HG03442 (cell line): ENCODE measurements around the gene MAGI1.
"Not testable (repeated sequence)": the region's sequence is repeated elsewhere in the genome, so short reads cannot be mapped to it uniquely, and the experiment has no call there.

Source experiments
- ATAC-seq: cut with Tn5 transposase; IDR thresholded peaks from one replicate; pipeline ENCODE4 v1.9.1; 2021; ENCODE audit warnings: mild to moderate bottlenecking, moderate library complexity; ENCODE audit not compliant: unreplicated experiment

MAGI1 gene

DNA sequence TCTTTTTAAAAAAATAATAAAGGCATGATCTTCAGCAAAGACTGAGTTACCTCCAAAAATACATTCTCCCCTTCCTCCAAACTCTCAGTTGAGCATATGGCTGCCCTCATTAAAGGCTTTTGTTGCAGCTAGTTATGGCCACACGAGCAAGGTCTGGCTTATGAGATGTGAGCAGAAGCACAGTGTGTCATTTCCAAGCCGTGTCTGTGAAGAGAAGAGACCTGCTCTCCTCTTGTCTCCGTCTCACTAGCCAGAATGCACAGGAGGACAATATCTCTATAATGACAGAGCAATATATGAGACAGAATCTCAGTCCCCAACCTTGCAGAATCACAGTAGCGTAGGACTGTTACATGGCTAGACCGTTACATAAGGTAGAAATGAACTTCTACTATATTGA lies 152.3 kb downstream of the MAGI1 start:
- no peak for ATAC-seq

DNA sequence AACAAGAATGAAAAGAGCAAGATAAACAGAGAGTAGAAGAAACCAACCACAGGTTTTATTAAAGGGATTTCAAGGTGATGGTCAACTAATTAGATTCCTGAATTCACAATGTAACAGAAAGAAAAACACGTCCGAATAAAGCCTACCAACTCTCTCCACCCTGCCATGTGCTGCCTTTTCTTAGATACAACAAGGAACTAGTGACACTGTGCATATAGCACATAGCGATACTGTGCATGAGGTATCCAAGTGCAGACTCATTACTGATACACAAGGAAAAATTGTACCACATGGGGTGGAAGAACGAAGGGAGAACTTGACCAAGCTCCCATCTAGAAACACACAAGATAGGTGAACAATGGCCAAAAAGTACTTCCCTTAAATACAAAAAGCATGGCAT lies 154.6 kb downstream of the MAGI1 start:
- ATAC-seq = no peak

DNA sequence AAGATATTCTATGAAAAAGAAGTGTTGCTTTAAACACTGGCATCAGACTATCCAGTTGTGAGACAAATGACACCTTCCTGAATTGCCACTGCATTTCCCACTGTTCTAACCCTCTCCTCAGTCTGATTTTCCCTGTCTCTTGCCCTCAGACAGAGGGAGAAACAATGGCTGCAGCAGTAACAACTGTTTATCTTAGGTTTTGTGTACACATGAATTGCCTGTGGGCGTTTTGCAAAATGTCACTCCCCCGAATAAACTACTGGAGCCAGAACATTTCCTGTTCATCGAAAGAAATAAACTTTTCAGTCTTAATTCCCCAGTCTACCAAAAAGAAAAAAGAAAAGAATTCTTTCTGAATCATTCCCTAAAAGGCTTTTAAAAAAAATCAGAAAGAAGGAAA lies 155.1 kb downstream of the MAGI1 start:
- no peak for ATAC-seq

DNA sequence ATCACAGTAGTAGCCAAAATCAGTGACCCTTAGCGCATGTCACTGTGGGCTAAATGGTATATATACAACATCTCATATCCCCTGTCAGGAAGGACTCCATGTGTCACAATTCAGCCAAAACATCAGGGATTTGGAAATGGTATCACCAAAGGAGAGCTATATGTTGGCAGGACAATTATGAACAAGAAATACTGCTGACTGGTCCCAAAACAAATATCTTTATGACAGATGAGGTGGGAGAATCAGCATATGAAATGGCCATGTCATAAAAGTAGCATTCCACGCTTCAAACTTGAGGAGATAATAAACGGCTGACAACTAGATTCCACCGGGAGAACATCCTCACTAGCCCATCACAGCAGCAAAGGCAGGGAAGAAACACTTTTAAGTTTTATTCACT lies 158.4 kb downstream of the MAGI1 start:
- ATAC-seq = no peak

DNA sequence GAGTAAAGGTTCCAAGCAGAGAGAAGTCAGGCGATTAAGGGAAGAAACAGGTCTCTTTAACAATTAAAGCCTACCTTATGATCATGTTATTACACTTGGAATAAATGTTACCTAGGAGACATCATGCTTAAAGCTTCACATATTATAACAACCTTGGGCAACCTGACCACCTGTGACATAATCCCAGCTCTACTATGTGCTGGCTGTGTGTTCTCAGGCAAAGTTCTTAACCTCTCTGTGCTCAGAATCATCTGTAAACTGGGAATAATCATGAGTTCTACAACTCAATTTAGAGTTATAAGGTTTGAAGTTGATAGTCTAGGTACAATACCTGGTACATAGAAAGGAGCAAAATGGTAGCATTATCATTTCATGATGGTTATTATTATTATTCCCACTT lies 159.3 kb downstream of the MAGI1 start:
- ATAC-seq = no peak

DNA sequence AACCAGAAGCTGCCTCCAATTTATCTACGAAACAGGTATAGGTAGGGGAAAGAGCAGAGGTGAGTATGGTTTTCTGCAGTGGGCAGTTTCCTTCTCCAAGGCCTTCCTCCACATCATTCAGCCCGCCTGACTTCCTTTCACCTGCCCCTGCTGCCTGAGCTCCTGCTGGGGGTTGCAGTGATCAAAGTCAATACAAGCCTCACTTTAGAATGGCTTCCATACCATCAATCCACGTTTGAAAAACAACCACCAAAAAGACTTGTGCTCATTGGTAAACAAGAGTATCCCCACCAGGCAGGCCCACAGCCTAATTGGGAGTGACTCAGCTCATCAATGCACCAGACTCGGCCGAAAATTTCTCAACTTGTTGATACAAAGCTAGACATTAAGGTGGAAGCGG lies 159.9 kb downstream of the MAGI1 start:
- ATAC-seq = no peak

DNA sequence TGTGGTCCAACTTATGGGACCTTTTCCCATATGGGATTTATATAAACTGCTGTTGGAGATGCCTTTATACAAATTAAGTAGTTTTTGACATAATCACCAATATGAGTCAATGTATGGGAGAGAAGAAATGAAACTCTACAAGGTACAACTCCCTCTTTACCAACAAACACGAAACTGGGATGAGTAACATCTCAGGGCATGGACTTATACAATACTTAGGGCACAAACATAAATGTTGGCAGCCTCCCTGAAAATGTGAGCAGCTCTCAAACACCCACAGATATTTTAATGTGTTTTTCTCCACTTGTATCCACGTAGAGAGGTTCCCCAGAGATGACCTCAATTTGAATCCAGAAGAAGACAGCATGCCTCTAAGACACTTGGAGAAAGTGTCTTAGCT lies 161.6 kb downstream of the MAGI1 start:
- ATAC-seq = no peak

DNA sequence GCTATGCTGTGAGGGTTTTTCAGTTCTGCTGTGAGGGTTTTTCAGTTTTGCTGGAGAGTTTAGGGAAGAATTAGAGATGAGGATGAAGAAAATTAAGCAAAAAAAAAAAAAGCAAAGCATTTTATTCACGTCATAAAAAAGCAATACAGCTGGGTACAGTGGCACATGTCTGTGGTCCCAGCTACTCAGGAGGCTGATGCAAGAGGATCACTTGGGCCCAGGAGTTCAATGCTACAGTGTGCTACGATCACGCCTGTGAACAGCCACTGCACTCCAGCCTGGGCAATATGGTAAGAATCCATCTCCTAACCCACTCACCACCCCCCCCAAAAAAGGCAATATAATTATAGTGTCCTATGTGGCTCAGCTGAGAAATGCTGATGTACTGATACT lies 162.7 kb downstream of the MAGI1 start:
- no peak for ATAC-seq

DNA sequence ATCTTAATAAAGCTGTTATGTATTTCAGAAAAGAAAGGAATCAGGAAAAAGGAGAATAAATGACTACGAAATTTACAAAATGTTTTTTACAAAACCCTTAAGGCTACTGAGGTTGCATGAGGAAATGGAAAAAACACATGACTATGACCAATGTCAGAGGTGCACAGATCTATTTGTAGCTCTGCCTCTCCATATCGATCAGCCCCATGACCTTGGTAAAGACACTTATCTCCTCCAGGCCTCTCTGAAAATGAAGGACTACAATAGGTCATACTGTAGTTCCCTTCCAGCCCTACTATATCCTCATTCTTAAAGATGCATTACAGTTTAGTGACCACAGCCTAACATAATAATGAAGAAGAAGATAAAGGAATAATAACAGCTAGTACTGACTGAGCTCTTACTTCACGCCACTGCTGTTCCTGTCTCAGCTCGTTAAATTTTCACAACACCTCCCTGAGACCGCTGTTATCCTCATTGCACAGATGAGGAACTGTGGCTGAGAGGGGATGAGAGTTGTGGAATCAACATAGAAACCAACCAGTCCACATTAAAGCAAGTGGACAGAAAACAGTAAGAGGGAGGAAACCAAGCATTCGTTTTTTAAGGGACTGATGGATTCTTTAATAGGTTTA lies 163.2 kb downstream of the MAGI1 start:
- ATAC-seq = no peak

DNA sequence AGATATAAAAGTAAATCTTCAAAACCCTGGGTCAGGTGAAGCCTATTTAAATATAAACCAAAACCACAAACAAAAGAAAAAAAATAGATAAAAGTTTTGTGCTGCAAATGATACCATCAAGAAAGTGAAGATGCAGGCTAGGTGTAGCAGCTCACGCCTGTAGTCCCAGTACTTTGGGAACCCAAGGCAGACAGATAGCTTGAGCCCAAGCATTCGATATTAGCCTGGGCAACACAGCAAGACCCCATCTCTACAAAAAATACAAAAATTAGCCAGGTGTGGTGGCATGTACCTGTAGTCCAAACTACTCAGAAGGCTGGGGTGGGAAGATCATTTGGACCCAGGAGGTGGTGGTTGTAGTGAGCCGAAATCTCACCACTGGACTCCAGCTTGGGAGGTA lies 164.8 kb downstream of the MAGI1 start:
- ATAC-seq = no peak

DNA sequence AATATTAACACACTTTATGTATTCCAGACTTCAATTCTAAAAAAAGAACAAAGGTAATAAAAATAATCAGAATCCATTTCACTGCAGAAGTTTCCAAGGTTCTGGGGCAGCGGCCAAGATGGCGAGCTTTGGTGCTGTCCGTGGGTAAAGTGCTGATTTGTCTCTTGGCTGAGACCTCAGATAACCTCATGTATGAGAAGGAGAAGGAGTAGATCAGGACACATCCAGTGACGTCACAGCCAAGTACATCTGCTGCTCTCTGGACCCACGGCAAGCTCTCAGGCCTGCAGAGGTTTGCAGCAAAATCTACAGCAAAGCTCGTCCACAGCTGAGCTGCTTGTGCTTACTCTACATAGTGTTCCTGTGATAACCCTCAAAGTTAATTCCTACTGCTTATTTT lies 165.7 kb downstream of the MAGI1 start:
- ATAC-seq = no peak

DNA sequence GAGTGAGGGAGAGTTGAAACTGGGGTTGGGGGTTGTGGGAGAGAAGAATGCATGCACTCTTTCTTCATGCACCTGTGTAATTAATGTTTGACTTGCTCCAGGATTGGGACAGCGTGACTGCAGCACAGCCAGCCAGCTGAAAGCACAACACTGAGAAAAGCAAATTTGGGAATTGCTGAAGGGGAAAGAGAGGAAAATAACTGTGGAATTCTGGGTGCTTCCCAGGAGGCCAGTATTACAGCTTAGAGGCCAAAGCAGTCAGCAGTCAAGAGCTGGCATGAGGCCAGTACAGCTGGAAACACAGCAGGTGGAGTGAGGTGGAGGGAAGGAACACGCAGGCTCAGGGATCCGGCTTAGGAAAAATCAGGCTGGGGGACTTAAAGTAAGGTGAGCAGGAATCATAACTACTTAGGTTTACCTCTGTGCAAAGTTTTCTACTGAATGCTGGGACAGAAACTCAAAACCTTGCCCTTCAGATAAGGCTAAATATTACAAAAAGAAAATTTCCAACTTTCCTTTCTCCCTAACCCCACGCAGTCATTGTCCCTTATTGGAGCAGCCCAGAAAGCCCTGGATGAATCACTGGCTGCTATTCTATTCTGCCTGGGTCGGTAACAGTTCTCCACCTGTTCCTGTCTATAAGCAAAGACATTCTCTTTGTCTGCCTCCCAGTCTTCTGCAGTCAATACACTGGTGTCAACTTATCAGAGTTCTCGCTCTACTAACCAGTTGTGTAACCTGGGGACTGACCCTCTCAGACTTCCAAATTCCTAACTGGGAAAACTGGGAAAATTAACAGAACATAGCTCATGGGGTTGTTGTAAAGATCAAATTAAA lies 167.2 kb downstream of the MAGI1 start:
- ATAC-seq = no peak

DNA sequence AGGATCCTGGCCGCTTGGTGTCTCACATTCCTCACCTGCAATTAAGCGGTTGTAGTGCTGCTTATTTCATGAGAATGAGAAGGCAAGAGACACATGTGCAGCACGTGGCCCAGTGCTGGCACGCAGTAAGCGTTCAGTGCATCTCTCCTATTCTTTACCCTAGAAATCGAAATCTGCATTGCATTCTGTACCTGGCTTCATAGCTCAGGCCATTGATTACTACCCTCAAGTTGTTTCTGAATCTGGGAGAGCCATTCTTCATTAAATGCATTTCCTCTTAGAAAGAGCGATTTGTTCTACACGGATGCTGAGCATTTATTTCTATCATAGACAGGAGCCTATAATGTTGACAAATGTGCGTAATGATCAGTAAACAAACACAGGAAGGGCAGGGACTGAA lies 168.9 kb downstream of the MAGI1 start:
- ATAC-seq = no peak

DNA sequence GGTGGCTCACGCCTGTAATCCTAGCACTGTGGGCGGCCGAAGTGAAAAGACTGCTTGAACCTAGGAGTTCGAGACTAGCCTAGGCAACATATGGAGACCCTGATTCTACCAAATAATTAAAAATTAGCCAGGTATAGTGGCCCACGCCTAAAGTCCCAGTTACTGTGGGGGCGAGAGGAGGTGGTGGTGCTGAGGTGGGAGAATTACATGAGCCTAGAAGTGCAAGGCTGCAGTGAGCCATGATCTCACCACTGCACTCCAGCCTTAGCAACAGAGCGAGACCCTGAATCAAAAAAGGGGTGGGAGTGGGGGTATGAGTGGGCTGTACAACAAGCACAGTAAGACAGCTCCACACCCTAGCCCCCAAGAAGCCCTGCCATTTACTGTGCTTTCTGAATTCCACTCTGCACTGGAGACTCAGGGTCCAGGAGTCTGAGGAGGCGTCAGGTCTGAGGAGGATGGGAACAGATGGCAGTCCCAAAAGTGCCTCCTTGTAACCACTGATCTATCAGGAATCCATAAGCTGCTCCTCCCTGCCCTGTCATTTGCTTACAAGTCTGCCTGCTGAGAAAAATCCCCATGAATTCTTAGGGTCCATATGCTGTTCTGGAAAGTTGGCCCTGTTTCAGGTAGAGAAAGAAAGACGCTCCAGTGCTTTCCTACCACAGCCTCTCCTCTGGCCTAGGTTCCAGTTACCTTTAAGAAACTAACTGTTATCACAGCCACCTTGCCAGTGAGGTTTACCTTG lies 171.1 kb downstream of the MAGI1 start:
- ATAC-seq = no peak

DNA sequence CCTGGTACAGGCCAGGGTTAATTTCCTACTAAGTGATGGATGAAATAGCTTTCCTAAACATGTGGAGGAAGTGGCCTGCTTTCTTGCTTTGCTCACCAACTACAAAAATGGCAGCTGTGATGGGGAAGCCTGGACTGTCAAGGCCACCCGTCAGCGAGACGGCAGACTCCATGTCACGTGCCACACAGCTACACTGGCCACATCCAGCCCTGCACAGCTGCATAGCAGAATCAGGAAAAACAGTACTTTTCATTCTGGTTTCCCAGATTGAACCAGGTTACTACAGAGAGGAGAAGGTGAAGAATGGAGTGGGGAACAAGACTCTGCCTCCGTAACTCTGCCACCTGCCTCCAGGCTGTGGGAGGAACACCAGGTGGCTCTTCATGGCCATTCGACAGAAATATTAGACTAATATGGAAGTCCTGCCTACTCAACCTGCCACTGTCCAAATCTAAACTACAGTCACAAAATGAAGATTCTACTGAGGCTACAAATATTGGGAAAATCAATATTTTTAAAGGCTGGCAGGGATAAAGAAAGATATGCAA lies 174.3 kb downstream of the MAGI1 start:
- no peak for ATAC-seq

DNA sequence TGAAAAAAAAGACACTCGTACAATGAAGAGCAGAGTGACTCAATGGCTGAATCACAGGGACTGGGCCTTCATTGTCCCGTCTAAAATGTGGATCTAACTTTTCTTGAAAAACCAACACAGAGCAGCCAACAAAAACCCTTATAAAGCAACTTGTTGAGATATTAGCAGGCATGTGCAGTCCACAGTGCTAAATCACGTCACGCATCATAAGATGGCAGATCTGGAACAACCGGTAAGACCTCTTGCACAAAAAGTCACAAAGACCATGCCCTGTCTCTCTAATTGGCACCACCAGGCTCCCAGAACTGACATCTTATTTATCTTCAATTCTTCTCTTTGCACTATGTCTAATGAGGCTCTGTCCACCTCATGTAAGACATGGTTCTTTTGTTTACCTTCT lies 177.0 kb downstream of the MAGI1 start:
- no peak for ATAC-seq

DNA sequence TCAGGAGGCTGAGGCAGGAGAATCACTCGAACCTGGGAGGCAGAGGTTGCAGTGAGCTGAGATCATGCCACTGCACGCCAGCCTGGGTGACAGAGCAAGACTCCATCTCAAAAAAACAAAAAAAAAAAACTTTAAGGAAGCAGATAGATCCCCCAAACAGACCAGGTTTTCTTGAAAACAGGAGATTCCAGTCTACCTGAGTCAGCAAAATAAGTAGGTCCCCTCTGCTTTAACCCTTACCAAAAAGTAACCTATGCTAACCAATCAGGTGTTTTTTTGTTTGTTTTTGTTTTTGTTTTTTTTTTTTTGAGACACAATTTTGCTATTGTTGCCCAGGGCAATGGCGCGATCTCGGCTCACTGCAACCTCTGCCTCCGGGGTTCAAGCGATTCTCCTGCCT lies 179.1 kb downstream of the MAGI1 start:
- ATAC-seq = not testable (repeated sequence)

DNA sequence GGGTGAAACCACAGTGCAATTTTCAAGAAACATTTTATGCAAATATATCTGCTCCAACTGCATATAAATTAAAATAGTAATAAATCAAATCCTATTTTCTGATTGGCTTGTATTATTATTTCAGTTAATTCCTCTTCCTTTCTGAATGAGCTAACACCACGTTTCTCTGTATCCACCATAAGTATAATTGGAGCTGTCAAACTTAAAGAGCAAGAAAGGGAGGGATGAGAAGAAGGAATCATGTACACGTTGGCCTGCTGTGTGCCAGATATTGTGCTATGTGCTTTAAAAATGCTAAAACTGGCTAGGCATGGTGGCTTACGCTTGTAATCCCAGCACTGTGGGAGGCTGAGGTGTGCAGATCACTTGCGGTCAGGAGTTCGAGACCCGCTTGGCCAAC lies 180.0 kb downstream of the MAGI1 start:
- ATAC-seq = no peak

DNA sequence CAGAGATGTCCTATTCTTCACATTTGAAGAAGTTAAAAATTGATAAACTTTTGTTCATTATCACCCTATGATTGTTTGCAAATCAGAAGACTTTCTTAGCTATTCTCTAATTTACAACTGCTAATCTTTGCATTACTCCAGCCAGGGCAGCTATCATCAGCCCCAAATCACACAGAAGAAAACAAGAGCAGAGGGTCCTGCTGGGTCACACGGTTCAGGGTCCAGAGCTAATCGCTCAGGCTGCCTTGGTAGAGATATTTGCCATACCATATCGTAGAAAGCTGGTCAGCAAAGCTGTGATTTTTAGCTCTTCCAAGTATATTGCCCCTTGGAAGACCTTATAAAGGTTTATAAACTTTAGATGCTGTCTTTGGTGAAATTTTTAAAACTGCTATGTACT lies 181.4 kb downstream of the MAGI1 start:
- no peak for ATAC-seq

DNA sequence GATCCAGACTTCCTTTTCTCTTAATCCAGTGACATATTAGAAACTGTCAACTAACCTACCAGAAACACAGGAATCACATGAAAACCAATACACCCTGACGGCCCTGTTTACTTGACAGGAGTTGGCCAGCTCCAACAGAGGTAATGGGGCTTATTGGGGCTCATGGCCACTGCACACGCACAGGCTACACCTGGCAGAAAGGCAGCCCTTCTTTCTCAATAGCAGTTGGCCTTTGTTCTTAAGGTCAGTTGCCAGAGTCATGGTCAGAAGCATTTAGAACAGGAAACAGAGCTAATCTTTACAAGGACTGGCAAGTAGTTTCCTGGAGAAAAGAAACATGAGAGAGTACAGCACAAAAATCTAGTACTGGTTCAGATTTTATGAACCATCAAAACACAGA lies 181.8 kb downstream of the MAGI1 start:
- ATAC-seq = no peak

DNA sequence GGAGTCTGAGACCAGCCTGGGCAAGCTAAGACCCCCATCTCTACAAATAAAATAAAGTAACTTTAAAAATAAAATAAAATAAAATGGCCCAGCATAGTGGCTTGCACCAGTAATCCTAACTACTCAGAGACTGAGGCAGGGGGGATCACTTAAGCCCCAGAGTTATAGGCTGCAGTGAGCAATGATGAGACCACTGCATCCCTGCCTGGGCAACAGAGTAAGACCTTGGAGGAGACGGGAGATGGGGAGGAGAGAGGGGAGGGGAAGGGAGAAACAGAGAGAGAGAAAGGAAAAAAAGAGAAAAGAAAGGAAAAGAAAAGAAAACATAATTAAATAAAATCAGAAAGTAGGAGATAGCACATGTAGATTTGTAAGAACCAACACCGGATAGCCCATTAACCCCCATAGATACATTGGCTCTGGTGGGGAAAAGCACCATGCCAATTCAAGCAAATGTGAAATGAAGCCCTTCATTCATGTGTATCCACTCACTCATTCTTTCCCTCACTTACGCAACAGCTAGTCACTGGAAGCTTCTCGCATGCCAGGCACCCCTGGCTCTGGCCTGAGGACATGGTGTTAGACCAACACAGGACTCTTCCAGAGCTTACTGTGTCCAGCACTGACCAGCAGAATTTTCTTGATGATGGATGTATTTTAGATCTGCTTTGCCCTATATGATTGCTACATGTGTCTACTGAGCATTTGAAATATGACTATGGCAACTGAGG lies 183.2 kb downstream of the MAGI1 start:
- no peak for ATAC-seq
